Measurements from ENCODE around the gene RAPGEF1.

The RAPGEF1 gene

GRCh38 chr9:131611586-131612315, 128.1 kb downstream of the RAPGEF1 start:
- H3K4me3 ChIP-seq (ENCODE audit: low read depth, low read length) = no peak overlapping the region

DNA sequence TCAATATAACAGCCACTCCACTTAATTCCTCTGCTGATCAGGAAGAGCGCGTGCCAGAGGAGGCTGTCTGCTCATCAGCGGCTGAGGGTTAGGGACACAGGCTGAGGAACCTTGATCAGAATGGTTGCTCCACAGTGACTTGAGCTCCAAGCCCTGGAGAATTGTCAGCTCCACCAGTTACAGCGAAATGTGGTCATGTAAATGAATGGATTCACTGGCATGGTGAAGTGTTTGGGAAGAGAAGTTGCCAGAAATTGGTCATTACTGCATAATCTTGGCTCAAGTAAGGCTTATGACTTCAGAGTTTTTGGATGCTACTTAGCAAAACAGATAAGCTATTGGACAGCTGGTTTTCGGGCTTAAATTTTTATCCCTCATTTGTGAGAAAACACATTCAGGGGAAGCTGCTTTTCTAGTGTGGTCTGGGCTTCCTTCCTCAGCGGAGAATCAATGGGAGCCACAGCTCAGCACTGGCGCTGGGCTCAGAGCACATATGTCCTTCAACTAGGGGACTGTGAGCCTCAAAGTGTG, 129.6 kb downstream of the RAPGEF1 start:
- no peak for TF ChIP-seq CTCF (IDR thresholded peaks at IDR 0.05; ENCODE audit: low read depth, low read length)
- no peak overlapping the region for H3K4me3 ChIP-seq (ENCODE audit: low read depth, low read length)

More at GRCh38 chr9:131611586-131612315, 128.1 kb downstream of the RAPGEF1 start:
- TF ChIP-seq CTCF (IDR thresholded peaks at IDR 0.05; ENCODE audit: low read depth, low read length) = no peak

GRCh38 chr9:131609099-131609830, 130.6 kb downstream of the RAPGEF1 start:
- no peak for TF ChIP-seq CTCF (IDR thresholded peaks at IDR 0.05; ENCODE audit: low read depth, low read length)

GRCh38 chr9:131608493-131609037, 131.3 kb downstream of the RAPGEF1 start:
- peak overlapping the region; percentile 38 for H3K4me3 ChIP-seq (ENCODE audit: low read depth, low read length)
- TF ChIP-seq CTCF (IDR thresholded peaks at IDR 0.05; ENCODE audit: low read depth, low read length) = no peak

More at GRCh38 chr9:131609099-131609830, 130.6 kb downstream of the RAPGEF1 start:
- peak overlapping the region; percentile 20; the same call in 1 of the 2 replicates for H3K4me3 ChIP-seq (ENCODE audit: low read depth, low read length)

GRCh38 chr9:131607591-131607990, 132.3 kb downstream of the RAPGEF1 start:
- H3K4me3 ChIP-seq (ENCODE audit: low read depth, low read length) = no peak overlapping the region
- TF ChIP-seq CTCF (IDR thresholded peaks at IDR 0.05; ENCODE audit: low read depth, low read length) = no peak

GRCh38 chr9:131606896-131607567, 132.8 kb downstream of the RAPGEF1 start:
- no peak overlapping the region for H3K4me3 ChIP-seq (ENCODE audit: low read depth, low read length)
- TF ChIP-seq CTCF (IDR thresholded peaks at IDR 0.05; ENCODE audit: low read depth, low read length) = no peak
